Mucosa of stomach (tissue), 1 donor: ENCODE results near the gene FBXO41.

Source experiments
- H3K27me3 ChIP-seq: one replicate; pipeline ENCODE4 v1.7.0; 2013; ENCODE audit warnings: mild to moderate bottlenecking, low read length; ENCODE audit not compliant: control insufficient read depth, insufficient read depth
- H3K36me3 ChIP-seq: one replicate; pipeline ENCODE4 v1.7.0; 2013; ENCODE audit warnings: low read length; ENCODE audit not compliant: control insufficient read depth, insufficient read depth
- H3K4me1 ChIP-seq: one replicate; pipeline ENCODE4 v1.7.0; 2013; ENCODE audit warnings: mild to moderate bottlenecking, low read length; ENCODE audit not compliant: control insufficient read depth, insufficient read depth
- H3K4me3 ChIP-seq: one replicate; pipeline ENCODE4 v1.7.0; 2013; ENCODE audit warnings: low read length
- H3K9ac ChIP-seq: one replicate; pipeline ENCODE4 v1.7.0; 2013; ENCODE audit warnings: mild to moderate bottlenecking, low read length, moderate library complexity
- H3K9me3 ChIP-seq: one replicate; pipeline ENCODE4 v1.7.0; 2013; ENCODE audit warnings: mild to moderate bottlenecking, low read length, moderate library complexity; ENCODE audit not compliant: control insufficient read depth
- donor health status: Pancreatic carcinoma.

Gene FBXO41

DNA sequence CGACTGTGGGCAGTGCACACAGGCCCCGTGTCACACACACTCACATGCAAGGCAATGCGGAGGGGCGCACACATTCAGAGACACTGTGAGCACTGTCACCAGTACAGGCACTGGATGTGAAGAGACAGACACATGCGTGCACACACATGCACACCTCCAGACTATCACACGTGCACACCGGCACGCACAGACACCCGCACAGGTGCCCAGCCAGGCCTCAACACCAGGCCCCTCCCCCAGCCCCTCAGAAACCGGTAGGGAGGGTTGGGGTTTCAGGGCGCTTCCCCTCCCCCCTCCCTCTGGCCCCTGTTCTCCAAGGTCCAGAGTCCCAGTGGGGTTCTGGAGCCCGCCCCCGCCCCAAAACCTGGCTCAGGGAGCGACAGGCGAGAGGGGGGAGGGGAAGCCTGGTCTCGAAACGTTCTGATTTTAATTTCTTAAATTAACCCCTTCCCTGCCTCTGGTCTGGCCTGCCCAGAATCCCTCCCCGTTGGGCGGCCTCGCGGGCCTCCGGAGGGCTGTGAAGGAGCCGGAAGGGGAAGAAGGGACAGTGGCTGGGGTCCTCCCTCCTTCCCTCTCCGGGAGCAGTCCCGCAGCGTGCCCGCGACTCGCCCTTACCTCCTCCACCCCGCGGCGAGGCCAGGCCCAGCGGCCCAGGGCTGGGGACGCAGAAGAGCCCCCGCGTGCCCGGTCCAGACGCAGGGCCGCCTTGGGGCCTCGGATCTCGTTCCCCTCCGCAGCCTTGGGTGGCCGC, 558 bp downstream of the FBXO41 start:
- Histone ChIP-seq H3K4me1 (peaks cover 8% of the 10 kb centered on the region), H3K4me3 (no peak overlapping the region), H3K9me3 (no peaks in the 10 kb centered on the region), H3K27me3 (peaks cover 31% of the 10 kb centered on the region), H3K36me3 (no peaks in the 10 kb centered on the region), H3K9ac (no peak overlapping the region)

DNA sequence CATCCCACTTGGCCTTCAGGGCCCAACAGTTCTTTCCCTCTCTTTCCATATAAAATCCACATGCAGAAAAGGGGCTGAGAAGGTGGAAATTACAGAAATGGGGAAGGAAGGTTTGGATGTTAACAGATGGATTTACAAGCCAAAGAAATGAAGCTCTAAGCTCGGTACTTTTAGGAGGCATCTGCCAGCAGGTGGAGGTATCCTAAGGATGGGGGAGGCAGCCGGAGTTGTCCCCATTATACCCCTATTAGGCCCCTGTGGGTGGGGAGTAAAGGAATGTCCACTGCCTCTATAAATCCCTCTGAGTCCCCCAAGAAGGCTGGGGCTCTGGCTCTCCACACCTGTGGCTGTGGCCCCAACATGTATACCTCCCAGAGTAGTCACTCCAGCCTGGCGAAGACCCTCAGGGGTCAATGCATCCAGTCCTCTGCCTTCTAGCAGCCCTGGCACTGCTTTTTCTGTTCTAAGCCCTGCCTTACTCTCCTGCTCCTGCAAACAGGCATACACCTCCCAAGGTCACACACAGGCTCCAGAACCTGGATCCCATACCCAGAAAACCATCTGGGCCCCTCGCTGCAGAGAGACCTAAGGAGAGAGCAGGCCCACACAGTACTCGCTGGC, 1.2 kb downstream of the FBXO41 start:
- H3K36me3 ChIP-seq: no peaks in the 10 kb centered on the region
- H3K4me1 ChIP-seq: peaks cover 8% of the 10 kb centered on the region
- no peak overlapping the region for H3K9ac ChIP-seq
- peaks cover 25% of the 10 kb centered on the region for H3K27me3 ChIP-seq
- no peak overlapping the region for H3K4me3 ChIP-seq
- H3K9me3 ChIP-seq: no peaks in the 10 kb centered on the region

DNA sequence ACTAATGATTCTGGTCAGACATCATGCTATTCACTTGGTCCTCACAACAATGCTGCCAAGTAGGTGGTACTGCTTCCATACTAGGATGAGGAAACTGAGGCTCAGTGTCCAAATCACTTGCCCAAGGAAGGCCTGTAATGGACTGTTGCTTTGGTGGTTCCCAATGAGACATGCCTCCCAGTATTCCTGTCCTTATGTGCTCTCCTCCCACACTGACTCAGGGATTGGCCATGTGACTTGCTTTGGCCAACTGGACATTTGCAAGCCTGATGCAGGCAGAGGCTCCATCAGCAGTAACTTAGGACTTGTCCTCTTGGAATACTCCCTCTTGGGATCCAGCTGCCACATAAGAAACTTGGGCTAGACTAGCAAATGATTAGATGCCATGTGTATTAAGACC, 3.0 kb downstream of the FBXO41 start:
- H3K4me1 ChIP-seq: peaks cover 8% of the 10 kb centered on the region
- no peaks in the 10 kb centered on the region for H3K9me3 ChIP-seq
- no peaks in the 10 kb centered on the region for H3K36me3 ChIP-seq
- no peak overlapping the region for H3K4me3 ChIP-seq
- peaks cover 24% of the 10 kb centered on the region for H3K27me3 ChIP-seq
- H3K9ac ChIP-seq: no peak overlapping the region

DNA sequence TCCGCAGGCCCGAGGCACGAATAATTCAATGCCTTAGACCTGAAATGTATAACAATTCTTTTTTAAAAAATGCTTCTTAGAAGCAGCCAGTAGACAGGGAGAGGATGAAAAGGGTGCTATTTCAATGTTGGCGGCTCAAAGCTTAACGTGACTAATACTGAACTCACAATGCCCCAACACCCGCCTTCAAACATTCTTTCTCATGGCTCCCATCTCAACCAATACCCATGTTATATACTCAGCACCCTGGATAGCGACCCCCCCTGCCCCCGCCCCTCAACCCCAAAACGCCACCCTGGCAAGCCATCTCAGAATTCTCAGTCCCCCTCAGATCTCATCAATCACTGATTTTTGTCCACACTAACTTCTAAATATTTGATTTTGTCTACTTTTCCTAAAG, 4.4 kb downstream of the FBXO41 start:
- H3K27me3 ChIP-seq: peaks cover 16% of the 10 kb centered on the region
- H3K4me1 ChIP-seq: peaks cover 3% of the 10 kb centered on the region
- no peaks in the 10 kb centered on the region for H3K36me3 ChIP-seq
- H3K9ac ChIP-seq: no peak overlapping the region
- H3K9me3 ChIP-seq: no peaks in the 10 kb centered on the region
- no peak overlapping the region for H3K4me3 ChIP-seq

DNA sequence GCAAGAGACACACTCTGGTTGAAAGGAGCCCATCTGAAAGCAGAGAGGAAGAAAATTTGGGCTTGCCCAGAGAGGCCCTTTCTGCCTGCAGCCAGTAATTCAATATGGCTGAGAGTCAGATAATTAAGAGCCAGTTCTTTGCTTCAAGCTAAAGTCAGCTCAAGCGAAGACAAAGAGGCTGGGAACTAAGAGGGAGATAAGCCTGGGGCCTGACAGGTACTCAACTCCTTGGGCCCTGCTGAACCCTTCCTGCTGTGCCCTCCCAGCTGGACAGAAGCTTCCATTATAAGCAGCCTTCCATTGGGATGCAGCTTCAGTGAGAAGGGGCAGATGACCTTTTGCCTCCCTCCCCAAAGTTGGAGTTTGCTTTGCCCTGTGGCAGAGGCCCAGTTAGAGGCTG, 12.0 kb downstream of the FBXO41 start:
- no peak overlapping the region for H3K9ac ChIP-seq

DNA sequence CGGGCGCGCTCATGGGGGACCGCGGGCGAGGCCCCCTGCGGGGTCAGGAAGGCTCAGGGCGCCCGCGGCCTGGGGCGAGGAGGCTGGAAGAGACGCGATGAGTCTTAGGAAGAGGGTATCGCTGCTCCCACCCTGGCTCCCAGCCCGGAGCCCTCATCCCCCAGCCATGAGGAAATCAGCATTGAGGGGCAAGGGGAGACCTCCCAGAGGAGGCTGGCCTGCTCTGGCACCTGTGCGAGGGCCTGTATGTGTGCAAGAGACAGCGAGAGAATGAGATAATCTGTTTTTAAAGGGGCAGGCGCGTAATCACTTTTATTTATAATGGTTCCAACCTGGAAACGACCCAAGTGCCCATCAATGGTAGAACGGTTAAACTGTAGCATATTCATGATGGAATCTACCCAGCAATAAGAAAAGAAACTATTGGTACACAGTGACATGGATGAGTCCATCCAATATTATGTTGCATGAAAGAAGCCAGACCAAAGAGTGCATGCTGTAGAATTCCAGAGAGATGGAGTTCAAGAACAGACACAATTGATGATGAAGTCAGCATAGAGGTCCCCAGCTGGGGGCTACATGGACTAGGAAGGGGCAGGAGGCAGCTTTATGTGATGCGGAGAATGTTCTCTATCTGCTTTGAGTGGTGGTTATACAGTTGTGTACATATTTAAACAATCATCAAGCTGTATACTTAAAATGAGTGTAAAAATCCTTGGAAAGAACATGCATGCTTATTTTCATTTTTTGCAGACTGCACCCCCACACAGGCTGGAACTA, 14.4 kb downstream of the FBXO41 start:
- H3K9me3 ChIP-seq: no peaks in the 10 kb centered on the region
- peak overlapping the region; percentile 8 for H3K4me3 ChIP-seq
- H3K36me3 ChIP-seq: no peaks in the 10 kb centered on the region
- peak overlapping the region; percentile 39 for H3K9ac ChIP-seq
- H3K4me1 ChIP-seq: peaks cover 10% of the 10 kb centered on the region
- H3K27me3 ChIP-seq: peaks cover 24% of the 10 kb centered on the region

More for the DNA sequence above, 12.0 kb downstream of the FBXO41 start:
- Histone ChIP-seq H3K4me1 (peaks cover 10% of the 10 kb centered on the region), H3K4me3 (no peak overlapping the region), H3K9me3 (no peaks in the 10 kb centered on the region), H3K27me3 (peaks cover 21% of the 10 kb centered on the region), H3K36me3 (no peaks in the 10 kb centered on the region)

DNA sequence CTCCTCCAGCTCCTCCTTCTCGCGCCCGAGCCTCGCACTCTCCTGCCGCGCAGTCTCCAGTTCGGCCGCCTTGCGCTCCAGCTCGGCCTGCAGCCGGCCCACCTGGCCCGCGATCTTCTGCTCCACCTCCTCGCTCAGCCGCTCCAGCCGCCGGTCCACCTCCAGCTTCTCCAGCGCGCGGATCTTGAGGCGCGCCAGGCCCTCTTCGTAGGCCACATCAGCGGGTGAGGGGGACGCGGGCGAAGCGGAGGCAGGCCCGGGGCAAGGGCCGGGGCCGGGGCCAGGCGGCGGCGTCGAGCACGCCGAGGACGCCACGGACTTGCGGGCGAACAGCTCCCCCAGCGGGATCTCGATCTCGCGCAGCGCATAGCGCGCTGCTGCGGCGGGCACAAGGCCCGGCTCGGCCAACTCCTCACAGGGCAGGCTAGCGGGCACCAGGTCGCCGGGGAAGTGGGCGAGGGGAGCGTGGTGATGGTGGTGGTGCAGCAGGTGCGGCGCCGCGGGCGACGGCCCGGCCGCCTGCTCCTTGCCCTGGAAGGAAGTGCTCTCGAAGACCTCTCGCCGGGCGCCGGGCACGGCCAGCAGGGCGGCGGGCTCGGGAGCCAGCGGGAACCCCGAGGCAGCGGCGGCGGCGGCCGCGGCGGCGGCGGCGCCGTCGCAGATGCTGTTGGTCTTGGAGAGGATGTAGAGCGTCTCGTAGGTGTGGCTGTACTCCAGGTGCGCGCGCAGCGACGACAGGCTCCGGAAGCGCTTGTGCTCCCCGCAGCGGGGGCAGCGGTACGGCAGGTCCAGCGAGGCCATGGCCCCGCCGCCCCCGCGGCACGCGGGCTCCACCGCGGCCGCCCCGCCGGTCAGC, 15.2 kb downstream of the FBXO41 start:
- peaks cover 10% of the 10 kb centered on the region for H3K4me1 ChIP-seq
- peaks cover 24% of the 10 kb centered on the region for H3K27me3 ChIP-seq
- H3K36me3 ChIP-seq: no peaks in the 10 kb centered on the region
- peak overlapping the region; percentile 39 for H3K9ac ChIP-seq
- H3K9me3 ChIP-seq: no peaks in the 10 kb centered on the region
- H3K4me3 ChIP-seq: no peak overlapping the region

DNA sequence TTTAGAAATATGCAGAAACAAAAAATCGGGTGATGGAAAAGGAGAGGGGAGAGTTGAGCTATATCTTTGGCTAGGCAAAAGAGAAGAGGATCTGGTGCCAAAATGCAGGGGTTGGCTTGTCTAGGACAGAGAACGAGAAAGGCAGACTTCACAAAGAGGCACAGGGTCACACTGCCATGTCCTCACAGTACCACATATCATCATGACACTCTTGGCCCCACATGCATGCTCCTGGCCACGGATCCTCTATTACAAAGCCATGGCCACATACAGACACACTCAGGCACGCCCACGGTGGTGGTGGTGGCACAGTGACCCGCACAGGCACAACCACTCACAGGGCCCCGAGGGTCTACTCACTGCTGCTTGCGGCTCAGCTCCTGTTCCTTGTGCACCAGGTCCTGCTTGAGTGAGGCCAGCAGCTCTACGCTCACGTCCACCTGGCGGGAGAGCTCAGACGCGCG, 15.9 kb downstream of the FBXO41 start:
- H3K27me3 ChIP-seq: peaks cover 24% of the 10 kb centered on the region

DNA sequence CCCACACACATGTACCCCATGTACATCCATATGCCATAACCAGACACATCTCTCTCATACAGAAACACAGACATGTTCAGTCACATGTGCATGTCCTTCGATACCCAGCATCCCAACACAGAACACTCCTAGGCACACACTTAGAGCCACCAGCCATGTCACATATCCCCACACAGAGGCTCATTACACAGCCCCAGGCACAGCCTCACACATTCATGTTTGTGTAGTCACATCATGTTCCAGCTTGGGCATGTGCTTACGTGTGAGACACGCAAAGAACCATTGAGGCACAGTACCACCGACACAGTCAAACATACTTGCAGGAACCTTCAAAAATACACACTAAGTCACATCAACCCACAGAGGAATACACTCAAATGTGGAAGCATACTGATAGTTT, 17.3 kb downstream of the FBXO41 start:
- H3K9ac ChIP-seq: no peak overlapping the region
- H3K36me3 ChIP-seq: no peaks in the 10 kb centered on the region

More for the DNA sequence above, 15.9 kb downstream of the FBXO41 start:
- no peak overlapping the region for H3K9ac ChIP-seq
- H3K36me3 ChIP-seq: no peaks in the 10 kb centered on the region
- no peak overlapping the region for H3K4me3 ChIP-seq
- peaks cover 10% of the 10 kb centered on the region for H3K4me1 ChIP-seq
- H3K9me3 ChIP-seq: no peaks in the 10 kb centered on the region

DNA sequence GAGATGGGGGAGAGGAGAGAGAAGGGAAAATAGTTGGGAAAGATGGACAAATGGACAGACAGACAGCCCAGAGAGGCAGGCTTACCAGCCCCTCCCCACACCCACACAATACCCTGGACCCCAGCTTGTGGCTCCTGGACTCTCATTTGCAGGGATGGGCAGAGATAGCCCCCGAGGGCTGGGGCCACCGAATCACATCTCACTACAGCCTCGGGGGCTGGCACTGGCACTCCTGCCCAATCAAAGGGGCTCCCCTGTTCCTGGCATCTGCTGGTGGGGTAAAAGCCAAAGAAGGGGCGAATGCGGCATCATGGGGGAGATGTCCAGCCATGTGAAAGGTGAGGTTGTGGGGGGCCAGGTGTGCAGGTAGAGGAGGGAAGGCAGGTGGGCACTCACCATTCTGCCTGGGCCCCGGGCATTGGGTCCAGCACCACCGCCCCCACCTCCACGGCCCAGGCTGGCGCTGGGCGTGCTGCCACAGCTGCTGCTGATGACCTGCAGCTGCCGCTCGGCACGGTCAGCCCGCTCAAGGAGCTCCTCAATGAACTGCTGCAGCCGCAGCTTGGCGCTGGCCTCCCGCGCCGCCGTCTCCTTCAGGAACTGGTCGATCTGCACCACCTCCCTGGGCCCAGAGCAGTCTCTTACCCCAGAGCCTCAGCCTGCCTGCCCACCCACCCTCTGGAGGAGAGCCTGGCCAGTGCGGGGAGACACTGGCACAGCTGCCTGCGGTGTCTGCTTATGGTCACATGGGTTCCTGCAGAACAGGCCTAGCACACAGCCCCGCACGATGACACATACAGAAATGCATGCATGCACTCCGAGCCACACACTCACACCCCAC, 18.0 kb downstream of the FBXO41 start:
- H3K27me3 ChIP-seq: peaks cover 24% of the 10 kb centered on the region
- no peaks in the 10 kb centered on the region for H3K36me3 ChIP-seq
- no peak overlapping the region for H3K4me3 ChIP-seq
- H3K9me3 ChIP-seq: no peaks in the 10 kb centered on the region
- H3K4me1 ChIP-seq: peaks cover 10% of the 10 kb centered on the region
- no peak overlapping the region for H3K9ac ChIP-seq

More for the DNA sequence above, 17.3 kb downstream of the FBXO41 start:
- Histone ChIP-seq H3K9me3 (no peaks in the 10 kb centered on the region), H3K27me3 (peaks cover 24% of the 10 kb centered on the region), H3K4me1 (peaks cover 10% of the 10 kb centered on the region), H3K4me3 (no peak overlapping the region)
